ENCODE measurements around the gene SCARF2. TPM values are rescaled to one million over a fixed set of nuclear protein-coding genes. Genes with fewer than 3 reads are reported as not detected.

Gene SCARF2
- total RNA-seq, 4 donors from 2014 or later, result 2.8 to 11.3 (median 5.8) TPM

- H3K36me3 ChIP-seq, result no peaks in the 10 kb centered on the region
- no peaks in the 10 kb centered on the region for H3K9me3 ChIP-seq
- no peak for TF ChIP-seq POLR2AphosphoS5 (IDR thresholded peaks at IDR 0.05)
- H3K4me3 ChIP-seq, result no peak overlapping the region
- 92% methylated on average over 6 of the region's 6 CpGs for WGBS
- no peak for DNase-seq (ENCODE audit: low spot score in 2 of 2)
- H3K27me3 ChIP-seq, result peaks cover 12% of the 10 kb centered on the region
- H3K4me1 ChIP-seq, result peaks cover 4% of the 10 kb centered on the region
- no peak overlapping the region for H3K27ac ChIP-seq
Measured at GRCh38 chr22:20389288-20389687, 48.3 kb downstream of the SCARF2 start.

DNA sequence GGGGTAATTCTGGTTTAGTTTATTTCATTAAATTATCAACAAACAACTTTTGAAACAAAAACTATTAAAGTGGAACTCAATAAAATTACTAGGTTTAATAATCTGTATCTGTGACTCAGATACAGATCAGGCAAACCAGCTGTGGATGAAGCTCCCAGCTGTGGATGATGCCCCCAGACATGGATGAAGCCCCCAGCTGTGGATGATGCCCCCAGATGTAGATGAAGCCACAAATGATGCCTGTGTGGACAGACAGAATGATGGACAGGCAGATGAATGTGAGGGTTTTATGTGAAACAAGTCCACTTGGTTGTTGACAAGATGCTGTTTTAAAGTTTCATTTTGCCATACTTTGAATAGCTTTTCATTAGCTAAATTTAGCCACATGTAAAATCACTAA is 49.4 kb downstream of the SCARF2 start:
- DNase-seq (ENCODE audit: low spot score in 2 of 2), result no peak
- Histone ChIP-seq H3K27ac (no peak overlapping the region), H3K4me1 (no peaks in the 10 kb centered on the region), H3K27me3 (peaks cover 12% of the 10 kb centered on the region), H3K4me3 (no peak overlapping the region), H3K36me3 (no peaks in the 10 kb centered on the region), H3K9me3 (no peaks in the 10 kb centered on the region)
- TF ChIP-seq EP300 (IDR thresholded peaks at IDR 0.05) (no peak), POLR2AphosphoS5 (IDR thresholded peaks at IDR 0.05) (no peak), POLR2A (IDR thresholded peaks at IDR 0.05) (no peak)
- TF ChIP-seq, protein P1, sequence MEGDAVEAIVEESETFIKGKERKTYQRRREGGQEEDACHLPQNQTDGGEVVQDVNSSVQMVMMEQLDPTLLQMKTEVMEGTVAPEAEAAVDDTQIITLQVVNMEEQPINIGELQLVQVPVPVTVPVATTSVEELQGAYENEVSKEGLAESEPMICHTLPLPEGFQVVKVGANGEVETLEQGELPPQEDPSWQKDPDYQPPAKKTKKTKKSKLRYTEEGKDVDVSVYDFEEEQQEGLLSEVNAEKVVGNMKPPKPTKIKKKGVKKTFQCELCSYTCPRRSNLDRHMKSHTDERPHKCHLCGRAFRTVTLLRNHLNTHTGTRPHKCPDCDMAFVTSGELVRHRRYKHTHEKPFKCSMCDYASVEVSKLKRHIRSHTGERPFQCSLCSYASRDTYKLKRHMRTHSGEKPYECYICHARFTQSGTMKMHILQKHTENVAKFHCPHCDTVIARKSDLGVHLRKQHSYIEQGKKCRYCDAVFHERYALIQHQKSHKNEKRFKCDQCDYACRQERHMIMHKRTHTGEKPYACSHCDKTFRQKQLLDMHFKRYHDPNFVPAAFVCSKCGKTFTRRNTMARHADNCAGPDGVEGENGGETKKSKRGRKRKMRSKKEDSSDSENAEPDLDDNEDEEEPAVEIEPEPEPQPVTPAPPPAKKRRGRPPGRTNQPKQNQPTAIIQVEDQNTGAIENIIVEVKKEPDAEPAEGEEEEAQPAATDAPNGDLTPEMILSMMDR (IDR thresholded peaks at IDR 0.05), result no peak

DNA sequence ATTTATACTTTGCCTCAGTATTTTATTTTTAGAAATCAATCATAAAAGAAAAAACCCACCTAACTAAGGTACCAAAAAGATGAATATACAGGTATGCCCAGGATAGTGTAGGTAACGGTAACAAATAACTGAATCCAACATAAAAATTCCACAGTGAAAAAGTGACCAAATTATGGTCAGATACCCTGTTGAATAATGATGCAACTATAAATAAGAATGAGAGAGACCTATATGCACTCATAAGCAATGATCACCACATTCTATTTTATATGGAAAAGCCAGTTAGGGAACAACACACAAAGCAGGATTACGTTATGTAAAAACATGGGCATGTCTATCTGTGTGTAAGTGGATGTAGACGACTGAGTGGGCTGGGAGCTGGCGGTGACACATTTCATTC is 50.7 kb downstream of the SCARF2 start:
- 73% methylated on average over 4 of the region's 4 CpGs for WGBS
- no peaks in the 10 kb centered on the region for H3K4me1 ChIP-seq
- no peak overlapping the region for H3K27ac ChIP-seq
- peaks cover 12% of the 10 kb centered on the region for H3K27me3 ChIP-seq
- H3K36me3 ChIP-seq, result no peaks in the 10 kb centered on the region
- TF ChIP-seq POLR2A (IDR thresholded peaks at IDR 0.05) (no peak), EP300 (IDR thresholded peaks at IDR 0.05) (no peak), POLR2AphosphoS5 (IDR thresholded peaks at IDR 0.05) (no peak)
- TF ChIP-seq, protein P1 (IDR thresholded peaks at IDR 0.05), result no peak
- H3K4me3 ChIP-seq, result no peak overlapping the region
- no peak for DNase-seq (ENCODE audit: low spot score in 2 of 2)
- no peaks in the 10 kb centered on the region for H3K9me3 ChIP-seq

GRCh38 chr22:20386336-20386735 is 51.3 kb downstream of the SCARF2 start:
- no peak for DNase-seq (ENCODE audit: low spot score in 2 of 2)
- Histone ChIP-seq H3K4me3 (no peak overlapping the region), H3K27me3 (peaks cover 12% of the 10 kb centered on the region), H3K4me1 (no peaks in the 10 kb centered on the region), H3K27ac (no peak overlapping the region), H3K36me3 (no peaks in the 10 kb centered on the region), H3K9me3 (no peaks in the 10 kb centered on the region)
- no peak for TF ChIP-seq POLR2AphosphoS5 (IDR thresholded peaks at IDR 0.05)
- TF ChIP-seq, protein P1 (IDR thresholded peaks at IDR 0.05), result no peak
- TF ChIP-seq POLR2A (IDR thresholded peaks at IDR 0.05), result no peak
- TF ChIP-seq EP300 (IDR thresholded peaks at IDR 0.05), result no peak
- 92% methylated on average over 2 of the region's 2 CpGs for WGBS

DNA sequence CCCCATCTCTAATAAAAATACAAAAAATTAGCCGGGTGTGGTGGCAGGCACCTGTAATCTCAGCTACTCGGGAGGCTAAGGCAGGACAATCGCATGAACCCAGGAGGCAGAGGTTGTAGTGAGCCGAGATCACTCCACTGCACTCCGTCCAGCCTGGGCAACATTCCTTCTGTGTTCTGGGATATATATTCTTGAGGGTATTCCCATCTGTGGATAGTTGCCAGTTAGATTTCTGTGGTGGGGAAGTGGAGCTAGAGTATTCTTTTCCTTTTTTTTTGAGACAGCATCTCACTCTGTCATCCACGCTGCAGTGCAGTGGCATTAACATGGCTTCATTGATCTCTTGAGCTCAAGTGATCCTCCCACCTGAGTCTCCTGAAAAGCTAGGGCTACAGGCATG is 52.8 kb downstream of the SCARF2 start:
- no peak for TF ChIP-seq POLR2AphosphoS5 (IDR thresholded peaks at IDR 0.05)
- TF ChIP-seq, protein P1 (IDR thresholded peaks at IDR 0.05), result no peak
- no peak for TF ChIP-seq EP300 (IDR thresholded peaks at IDR 0.05)
- TF ChIP-seq POLR2A (IDR thresholded peaks at IDR 0.05), result no peak
- H3K4me3 ChIP-seq, result no peak overlapping the region
- peaks cover 12% of the 10 kb centered on the region for H3K27me3 ChIP-seq
- no peaks in the 10 kb centered on the region for H3K4me1 ChIP-seq
- no peak for DNase-seq (ENCODE audit: low spot score in 2 of 2)
- 92% methylated on average over 6 of the region's 6 CpGs for WGBS
- no peak overlapping the region for H3K27ac ChIP-seq
- no peaks in the 10 kb centered on the region for H3K36me3 ChIP-seq
- no peaks in the 10 kb centered on the region for H3K9me3 ChIP-seq

- DNase-seq (ENCODE audit: low spot score in 2 of 2), result no peak
- TF ChIP-seq POLR2AphosphoS5 (IDR thresholded peaks at IDR 0.05) (no peak), POLR2A (IDR thresholded peaks at IDR 0.05) (no peak), EP300 (IDR thresholded peaks at IDR 0.05) (no peak)
- TF ChIP-seq, protein P1 (IDR thresholded peaks at IDR 0.05), result no peak
- no peak overlapping the region for H3K27ac ChIP-seq
- H3K4me3 ChIP-seq, result no peak overlapping the region
- 90% methylated on average over 2 of the region's 2 CpGs for WGBS
- no peaks in the 10 kb centered on the region for H3K36me3 ChIP-seq
- no peaks in the 10 kb centered on the region for H3K4me1 ChIP-seq
- peaks cover 12% of the 10 kb centered on the region for H3K27me3 ChIP-seq
- no peaks in the 10 kb centered on the region for H3K9me3 ChIP-seq
Measured at GRCh38 chr22:20384171-20384570, 53.5 kb downstream of the SCARF2 start.

Data from suprapubic skin (tissue), 4 donors.